HG03045 (cell line): ENCODE measurements around the gene CDH4.

Source experiments
- ATAC-seq: cut with Tn5 transposase; IDR thresholded peaks from one replicate; pipeline ENCODE4 v1.9.1; 2021; ENCODE audit warnings: mild to moderate bottlenecking, moderate library complexity; ENCODE audit not compliant: unreplicated experiment

CDH4 gene

GRCh38 chr20:61719691-61720347 is 467.8 kb downstream of the CDH4 start:
- ATAC-seq = no peak

GRCh38 chr20:61720348-61720696 is 468.3 kb downstream of the CDH4 start:
- ATAC-seq = no peak

- no peak for ATAC-seq
Measured at GRCh38 chr20:61722146-61722678, 470.2 kb downstream of the CDH4 start.

GRCh38 chr20:61723529-61724257 is 471.6 kb downstream of the CDH4 start:
- ATAC-seq = no peak

GRCh38 chr20:61724376-61724775 is 472.3 kb downstream of the CDH4 start:
- no peak for ATAC-seq

- no peak for ATAC-seq
Measured at GRCh38 chr20:61725145-61725544, 473.1 kb downstream of the CDH4 start.

- ATAC-seq = no peak
Measured at GRCh38 chr20:61725966-61726365, 473.9 kb downstream of the CDH4 start.

- ATAC-seq = no peak
Measured at GRCh38 chr20:61726979-61727378, 474.9 kb downstream of the CDH4 start.

- ATAC-seq = no peak
Measured at GRCh38 chr20:61727761-61728160, 475.7 kb downstream of the CDH4 start.

- ATAC-seq = no peak
Measured at GRCh38 chr20:61728326-61728725, 476.3 kb downstream of the CDH4 start.

- ATAC-seq = no peak
Measured at GRCh38 chr20:61728786-61729770, 477.0 kb downstream of the CDH4 start.

GRCh38 chr20:61730631-61731362 is 478.7 kb downstream of the CDH4 start:
- ATAC-seq = no peak

- ATAC-seq = no peak
Measured at GRCh38 chr20:61731363-61732181, 479.5 kb downstream of the CDH4 start.

GRCh38 chr20:61732511-61733210 is 480.6 kb downstream of the CDH4 start:
- ATAC-seq = no peak

GRCh38 chr20:61733216-61733615 is 481.2 kb downstream of the CDH4 start:
- ATAC-seq = no peak

- ATAC-seq = no peak
Measured at GRCh38 chr20:61733891-61734732, 482.1 kb downstream of the CDH4 start.

- no peak for ATAC-seq
Measured at GRCh38 chr20:61734733-61735502, 482.9 kb downstream of the CDH4 start.

GRCh38 chr20:61735503-61735785 is 483.4 kb downstream of the CDH4 start:
- no peak for ATAC-seq
